Measurements from ENCODE around the gene YWHAQ. TPM values are rescaled to one million over a fixed set of nuclear protein-coding genes. Genes with fewer than 3 reads are reported as not detected.
"Not testable (repeated sequence)": the region's sequence is repeated elsewhere in the genome, so short reads cannot be mapped to it uniquely, and the experiment has no call there.

Gene YWHAQ
- polyA plus RNA-seq, 3 donors: 361 to 400 (median 373) TPM

DNA sequence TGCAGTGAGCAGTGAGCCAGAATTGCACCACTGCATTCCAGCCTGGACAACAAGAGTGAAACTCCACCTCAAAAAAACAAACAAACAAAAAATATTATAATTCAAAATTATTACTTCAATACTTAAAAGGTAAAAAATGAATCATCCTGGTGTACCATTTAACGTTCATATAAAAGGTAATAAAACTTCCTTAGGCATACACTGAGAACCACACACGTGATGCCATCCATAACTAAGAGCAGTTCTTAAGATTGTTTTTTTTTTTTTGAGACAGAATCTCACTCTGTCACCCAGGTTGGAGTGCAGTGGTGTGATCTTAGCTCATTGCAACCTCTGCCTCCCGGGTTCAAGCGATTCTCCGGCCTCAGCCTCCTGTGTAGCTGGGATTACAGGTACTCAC lies 29.4 kb downstream of the YWHAQ start:
- DNase-seq: no peak

DNA sequence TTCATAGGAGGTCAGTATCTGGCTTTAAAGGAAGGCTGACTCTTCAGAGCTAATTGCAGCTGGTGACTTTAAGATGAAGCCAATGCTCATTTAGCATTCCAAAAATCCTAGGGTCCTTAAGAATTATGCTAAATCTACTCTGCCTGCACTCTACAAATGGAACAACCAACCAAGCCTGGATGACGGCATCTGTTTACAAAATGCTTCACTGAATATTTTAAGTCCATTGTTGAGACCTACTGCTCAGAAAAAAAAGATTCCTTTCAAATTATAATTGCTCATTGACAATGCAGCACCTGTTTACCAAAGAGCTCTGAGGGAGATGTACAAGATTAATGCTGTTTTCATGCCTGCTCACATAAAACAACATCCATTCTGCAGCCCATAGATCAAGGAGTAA lies 31.4 kb downstream of the YWHAQ start:
- no peak for DNase-seq

DNA sequence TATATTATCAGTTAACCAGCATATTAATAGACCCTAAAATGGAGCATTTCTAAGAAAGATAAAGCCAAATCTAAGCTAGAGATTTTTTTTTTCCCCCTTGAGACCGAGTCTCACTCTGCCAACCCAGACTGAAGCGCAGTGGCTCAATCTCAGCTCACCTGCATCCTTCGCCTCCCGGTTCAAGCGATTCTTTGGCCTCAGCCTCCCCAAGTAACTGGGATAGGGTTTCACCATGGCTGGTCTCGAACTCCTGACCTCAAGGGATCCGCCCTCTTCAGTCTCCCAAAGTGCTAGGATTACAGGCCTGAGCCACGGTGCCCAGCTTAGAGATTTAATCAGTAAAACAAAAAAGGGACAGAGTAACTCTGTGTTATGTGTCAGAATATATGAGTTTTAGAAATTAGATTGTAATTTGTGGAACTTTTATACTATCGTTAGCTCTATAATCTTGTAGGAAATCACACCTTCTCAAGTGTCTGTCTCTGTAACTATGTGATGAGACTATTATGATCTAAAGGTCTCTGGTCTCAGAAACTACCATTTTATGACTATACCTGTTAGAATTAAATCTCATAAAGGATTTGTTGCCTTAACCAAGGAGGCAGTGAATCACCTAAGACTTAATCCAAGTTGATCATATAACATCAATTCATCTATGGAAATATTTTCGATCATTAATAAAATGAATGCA lies 34.0 kb downstream of the YWHAQ start:
- no peak for DNase-seq

DNA sequence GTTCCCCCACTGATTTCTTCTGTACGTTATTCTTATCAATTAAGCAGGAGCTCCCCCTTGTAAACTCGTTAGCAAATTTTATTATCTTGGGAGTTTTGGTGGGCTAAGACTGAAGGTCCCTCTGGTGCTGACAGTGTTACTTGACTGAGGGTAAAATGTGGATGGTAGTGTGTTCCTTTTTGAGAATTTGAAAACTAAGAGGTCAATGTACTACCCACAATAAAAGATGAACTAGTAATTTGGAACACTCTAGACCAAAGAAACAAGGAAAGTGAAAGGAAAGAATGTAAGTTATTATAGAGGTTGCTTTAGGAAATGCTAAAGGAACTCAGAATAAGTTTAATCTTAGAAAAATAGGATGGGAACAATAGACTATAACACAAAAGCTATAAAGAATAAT lies 35.1 kb downstream of the YWHAQ start:
- DNase-seq: no peak

DNA sequence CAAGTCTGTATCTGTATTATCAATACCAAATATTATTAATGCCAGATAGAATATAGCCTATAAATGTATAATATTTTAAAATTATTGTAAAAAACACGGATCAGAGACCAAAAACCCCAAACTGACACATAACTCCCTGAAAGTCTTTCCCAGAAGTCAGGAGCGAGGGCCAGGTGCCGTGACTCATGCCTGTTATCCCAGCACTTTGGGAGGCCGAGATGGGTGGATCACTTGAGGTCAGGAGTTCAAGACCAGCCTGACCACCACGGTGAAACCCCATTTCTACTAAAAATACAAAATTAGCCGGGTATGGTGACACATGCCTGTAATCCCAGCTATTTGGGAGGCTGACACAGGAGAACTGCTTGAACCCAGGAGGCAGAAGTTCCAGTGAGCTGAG lies 35.5 kb downstream of the YWHAQ start:
- not testable (repeated sequence) for DNase-seq

DNA sequence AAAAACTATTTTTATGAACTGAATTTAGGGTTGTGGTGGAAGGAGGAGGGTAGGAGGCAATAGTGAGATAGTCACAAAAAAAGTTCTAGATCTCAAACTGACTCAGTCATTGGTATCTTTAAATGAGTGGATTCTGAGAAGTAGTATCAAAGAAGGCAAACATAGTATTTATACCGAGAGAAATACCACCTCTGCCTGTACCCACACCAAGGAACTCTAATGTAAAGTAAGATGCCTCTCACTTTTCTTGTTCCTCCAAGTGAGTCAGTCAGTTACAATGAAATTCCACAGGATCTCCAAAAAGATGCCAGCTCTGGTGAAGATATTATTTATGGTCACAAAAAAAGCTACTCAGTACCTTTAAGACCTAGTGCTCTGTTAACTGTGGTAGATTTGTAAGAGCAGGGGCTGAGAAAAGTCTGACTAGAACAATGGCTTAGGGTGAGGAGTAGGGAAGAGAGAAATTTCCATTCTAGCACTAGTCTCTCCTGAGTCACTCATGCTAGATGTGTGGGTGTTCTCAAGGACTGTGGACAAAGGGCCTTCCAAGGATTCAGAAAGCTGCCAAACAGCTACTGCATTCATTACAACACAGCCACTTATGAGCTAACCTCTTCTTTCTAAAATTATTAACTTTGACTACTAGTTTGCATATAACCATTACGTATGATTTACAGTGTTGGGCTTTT lies 36.3 kb downstream of the YWHAQ start:
- DNase-seq: no peak

DNA sequence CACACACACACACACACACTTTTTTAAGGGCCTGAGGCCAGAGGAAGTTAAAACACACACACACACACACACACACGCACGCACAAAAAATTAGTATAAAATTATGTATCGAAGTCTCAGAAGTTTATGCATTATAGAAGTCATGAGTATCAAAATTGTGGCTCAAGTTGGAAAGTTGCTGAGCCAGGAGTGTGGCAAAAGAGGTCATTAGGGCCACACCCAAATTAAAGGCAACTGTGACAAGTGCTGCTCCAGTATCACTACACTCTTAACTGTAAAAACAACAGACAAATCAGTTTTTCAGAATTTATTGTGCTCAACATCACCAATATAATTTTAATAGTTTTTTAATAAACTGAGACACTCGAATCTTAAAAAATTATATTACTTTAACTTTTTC lies 36.9 kb downstream of the YWHAQ start:
- no peak for DNase-seq

DNA sequence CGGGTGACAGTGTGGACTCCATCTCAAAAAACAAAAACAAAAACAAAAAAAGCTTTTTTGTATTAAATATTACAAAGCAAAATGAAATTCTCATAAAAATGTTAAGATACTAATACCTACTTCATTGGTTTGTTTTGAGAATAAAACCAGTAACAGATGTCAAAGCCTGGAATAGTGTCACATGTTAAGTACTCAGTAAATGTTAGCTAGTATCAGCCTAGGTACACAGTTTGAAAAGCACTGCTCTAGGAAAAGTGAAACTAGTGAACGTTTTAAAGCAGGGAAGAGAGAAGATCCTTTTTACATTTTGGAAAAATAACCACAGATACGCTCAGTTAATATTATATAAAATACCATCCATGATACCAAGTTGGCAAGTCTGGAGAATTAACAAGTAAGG lies 38.1 kb downstream of the YWHAQ start:
- no peak for DNase-seq

DNA sequence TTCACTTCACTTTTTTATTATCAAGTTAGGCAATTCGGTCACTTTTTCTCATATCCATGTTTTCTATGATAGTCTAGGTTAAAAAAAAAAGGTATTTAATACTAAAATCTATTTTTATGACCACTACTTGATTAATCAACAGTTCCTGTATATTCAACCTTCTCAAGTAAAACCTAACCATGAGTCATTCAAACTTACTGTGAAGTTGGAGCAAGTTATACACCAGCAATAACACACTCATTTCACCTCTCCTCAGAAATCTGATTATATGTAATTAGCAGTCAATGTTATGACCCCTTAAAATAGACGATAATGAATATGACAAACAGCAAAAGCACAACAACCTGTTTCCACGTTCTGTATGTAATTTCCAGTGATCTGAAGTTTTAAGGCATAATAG lies 40.2 kb downstream of the YWHAQ start:
- DNase-seq: no peak

DNA sequence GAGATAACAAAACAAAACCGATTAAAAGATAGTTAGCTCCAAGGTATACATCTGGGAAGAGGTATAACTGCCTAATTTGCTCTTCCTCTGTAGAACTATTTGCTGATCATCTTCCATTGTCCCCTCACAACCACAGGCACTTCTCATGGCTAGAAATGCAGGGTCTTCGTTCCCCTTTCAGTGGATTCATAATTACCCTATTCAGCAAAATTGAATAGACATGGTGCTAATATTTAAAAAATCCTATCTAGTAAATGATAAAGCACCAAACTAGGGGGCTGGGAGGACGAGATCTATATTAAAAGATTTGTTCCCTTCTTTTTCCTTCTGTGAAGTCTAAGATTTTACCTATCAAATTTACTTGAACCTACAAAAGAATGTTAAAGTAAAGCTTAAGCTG lies 44.3 kb downstream of the YWHAQ start:
- DNase-seq: no peak

DNA sequence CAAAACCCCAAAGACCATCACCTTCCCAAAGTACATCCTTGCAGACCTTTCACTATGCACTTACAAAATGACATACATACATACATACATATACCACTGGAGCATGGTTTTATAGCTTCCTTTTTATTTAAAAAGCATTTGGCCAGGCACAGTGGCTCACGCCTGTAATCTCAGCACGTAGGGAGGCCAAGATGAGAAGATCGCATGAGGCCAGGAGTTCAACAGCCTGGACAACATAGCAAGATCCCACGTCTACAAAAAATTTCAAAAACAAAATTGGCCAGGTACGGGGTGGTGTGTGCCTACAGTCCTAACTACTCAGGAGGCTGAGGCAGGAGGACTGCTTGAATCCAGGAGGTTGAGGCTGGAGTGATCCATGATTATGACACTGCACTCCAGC lies 45.3 kb downstream of the YWHAQ start:
- no peak for DNase-seq

DNA sequence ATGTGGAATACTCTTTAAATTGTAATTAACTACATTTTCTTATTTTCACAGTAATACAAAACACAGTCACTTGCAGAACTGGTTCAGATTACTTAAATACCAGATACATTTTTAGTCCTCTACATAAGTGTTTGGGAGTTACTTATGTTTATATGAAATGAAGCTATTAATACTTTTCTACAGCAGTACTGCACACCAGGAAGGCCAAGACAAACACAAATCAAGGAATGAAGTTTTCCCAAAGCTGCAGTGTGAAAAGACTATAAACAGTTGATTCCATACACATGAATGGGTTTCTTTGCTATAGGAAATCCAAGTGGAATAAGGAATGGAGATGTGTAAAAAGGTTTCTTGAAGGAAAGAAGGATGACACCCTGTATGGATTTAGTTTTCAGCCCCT lies 45.9 kb downstream of the YWHAQ start:
- DNase-seq: not testable (repeated sequence)

DNA sequence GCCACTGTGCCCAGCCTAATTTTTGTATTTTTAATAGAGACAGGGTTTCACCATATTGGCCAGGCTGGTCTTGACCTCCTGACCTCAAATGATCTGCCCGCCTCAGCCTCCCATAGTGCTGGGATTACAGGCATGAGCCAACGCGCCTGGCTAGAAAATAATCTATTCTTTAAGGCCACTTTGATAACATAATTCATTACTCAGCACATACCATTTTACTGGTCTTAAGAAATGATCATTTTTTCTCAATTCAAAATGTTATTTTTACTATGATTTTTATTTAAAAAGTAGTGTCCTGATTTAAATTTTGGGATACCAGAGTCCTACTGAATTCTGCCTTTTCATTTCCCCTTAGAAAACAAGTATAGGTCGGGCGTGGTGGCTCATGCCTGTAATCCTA lies 48.2 kb downstream of the YWHAQ start:
- DNase-seq: no peak

DNA sequence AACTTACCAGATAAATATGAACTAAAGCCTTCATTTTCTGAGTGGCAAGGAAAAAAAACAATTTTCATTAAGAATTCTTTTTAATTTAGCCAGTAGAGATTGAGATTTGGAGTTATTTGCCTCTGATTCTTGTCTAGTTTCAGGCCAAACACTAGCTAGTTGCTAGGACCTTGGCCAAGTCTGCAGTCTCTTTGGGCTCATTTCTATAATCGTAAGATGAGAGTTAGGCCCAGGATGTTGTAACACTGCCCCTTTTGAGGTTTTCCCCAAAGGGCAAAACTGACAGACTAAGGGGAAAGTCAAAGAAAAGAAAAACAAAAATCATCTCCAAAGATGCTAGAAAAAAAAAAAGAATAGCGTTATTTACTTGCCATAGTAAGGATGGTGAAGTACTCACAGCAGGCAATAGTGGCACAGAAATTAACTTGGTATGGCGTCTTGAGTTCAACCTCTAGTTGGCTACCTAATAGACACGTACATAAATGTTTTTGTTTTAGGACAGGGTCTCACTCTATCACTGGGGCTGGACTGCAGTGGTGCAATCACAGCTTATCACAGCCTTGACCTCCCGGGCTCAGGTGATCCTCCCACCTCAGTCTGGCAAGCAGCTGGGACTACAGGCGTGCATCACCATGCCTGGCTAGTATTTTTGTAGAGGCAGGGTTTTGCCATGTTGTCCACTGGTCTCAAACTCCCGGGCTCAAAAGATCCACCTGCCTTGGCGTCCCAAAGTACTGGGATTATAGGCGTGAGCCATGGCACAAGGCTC lies 52.1 kb downstream of the YWHAQ start:
- DNase-seq: no peak

DNA sequence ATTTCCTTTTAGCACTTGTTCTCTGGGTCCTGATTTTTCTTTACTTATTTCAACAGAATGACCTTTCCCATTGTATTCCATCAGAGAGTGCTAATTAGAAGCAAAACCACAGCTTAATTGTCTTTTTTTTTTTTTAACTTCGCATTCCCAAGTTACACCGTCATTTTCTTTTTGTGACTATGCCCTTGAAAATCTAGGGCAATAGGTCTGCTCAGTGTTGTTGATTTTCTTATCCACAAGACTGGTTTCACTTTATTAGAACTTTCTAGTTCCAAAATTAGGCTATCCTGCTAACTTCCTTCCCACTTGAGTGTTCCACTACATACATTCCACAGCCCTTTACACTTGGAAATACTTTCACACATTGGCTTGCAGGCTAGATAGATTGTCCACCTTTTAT lies 56.5 kb downstream of the YWHAQ start:
- DNase-seq: no peak

DNA sequence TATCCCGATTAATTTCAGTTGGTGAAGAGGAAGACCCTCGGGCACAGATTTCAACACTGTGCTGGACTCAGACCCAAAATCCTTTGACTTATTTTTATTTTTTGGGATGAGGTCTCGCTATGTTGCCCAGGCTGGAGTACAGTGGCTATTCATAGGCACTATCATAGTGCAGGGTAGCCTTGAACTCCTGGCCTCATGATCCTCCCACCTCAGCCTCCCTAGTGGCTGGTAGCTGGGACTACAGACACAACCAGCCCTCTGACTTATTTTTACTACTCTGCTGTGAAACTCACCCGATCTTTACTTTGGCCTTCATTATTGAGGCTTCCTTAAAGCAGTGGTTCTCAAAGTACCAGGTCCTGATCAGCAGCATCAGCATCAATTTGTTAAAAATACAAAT lies 57.0 kb downstream of the YWHAQ start:
- DNase-seq: no peak

DNA sequence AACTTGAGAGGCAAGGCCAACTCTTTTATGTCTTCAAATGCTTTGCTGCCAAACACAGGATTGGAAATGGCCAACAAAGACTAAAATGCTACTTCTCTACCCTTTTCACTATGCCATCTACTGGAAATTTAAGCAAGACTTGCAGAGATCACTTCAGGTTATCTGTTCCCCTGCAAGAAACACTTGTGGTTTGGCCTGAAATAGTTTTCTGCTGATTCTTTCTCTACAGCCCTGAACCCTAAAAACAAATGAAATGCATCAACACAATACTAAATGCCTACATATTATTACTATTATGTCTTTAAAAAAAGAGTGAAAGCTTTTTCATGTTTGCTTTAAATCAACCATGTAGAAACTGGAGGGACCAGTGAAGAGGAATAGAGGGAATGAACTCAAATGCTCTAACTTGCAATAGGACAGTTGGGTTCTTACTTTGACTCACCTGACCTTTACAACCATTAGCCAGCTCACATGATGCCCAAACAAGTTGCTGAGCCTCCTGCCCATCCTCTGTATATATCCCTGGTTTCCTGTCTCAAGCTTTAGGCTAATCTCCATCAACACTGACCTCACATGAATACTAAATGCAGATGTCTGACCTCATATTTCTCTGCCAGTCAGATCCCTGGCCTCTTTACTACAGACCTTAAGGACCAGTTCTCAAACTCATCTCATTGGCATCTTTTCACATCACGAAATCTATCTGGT lies 57.6 kb downstream of the YWHAQ start:
- DNase-seq: no peak

DNA sequence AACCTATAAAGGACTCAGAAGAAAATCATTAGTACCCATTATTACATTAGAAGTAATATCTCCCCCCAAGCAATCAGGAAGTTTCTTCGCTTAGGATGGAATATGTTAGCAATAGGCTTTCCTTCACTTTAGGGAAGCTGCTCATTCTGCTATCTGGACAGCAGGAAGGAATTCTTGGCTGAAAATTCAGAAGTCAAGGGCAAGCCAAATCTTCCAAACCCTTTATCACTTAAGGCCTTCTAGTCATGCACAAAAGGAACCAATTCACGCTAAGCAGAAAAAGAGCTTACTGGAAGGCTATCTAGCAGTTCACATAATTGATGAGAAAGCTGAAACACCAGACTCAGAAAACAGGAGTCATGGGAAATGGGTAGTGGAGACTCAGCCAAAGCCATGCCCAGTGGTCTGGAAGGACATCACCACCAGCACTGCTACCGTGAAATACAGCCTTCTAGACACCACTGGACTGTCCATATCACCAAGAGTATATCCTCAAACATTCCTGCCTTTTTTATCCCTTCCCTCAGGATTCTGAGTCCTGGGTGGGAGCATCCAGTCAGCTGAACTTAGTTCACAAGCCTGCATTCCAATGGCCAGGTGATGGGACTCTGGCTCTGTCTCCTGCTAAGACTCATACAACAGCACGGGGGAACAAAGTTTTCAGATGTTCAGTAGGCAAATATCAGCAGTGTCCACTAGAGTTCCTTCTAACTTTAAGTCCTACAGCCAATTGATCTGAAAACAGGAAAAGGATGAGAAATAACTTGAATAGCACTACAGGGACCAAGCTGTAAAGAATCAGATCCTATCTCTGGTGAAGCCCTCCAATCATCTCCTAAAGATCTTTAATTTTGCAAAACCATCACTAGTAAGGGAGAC lies 60.4 kb downstream of the YWHAQ start:
- DNase-seq: no peak

DNA sequence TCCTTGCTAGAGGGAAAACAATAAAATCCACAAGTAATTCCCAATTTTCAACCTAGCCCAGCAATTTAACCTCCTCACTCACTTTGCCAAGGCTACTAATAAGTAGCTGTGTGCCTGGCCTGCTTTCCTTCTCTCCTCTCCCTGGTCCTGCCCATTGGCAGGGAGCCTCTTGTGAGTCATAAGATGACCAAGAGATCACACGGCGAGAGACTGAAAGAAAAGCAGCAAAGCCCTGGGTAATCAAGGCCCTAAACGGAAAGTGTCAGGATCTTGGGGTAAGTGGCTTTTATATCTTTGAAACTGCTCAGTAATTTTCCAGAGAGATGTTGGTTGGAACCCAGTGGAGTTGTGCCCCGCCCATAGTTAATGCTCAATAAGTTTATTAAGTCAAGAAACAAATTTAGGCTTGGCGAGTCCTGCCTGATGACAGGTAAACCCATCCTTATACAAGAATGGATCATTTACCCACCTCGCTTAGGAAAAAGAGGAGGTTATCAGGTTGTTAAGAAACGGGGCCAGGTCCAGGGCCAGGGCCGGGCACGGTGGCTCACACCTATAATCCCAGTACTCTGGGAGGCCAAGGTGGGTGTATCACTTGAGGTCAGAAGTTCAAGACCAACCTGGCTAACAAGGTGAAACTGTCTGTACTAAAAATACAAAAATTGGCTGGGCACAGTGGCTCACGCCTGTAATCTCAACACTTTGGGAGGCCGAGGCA lies 65.2 kb downstream of the YWHAQ start:
- DNase-seq: no peak

DNA sequence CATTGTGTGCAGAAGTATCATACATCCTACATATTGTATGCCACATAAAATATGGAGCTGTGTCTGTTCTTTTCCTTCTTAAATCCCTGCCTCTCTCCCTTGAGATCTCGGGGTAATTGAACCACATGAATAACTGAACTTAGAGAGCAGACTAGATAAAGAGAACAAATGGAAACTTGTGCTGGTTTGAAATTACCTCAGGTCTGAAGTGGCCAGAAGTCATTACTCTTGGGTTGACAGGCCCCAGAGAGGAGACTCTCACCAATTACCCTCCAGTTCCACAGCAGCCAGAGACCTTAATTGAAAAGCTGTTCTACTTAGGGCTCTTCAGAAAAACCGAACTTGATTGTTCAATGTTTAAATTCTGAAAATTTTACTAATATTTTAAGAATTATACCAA lies 70.2 kb downstream of the YWHAQ start:
- DNase-seq: no peak

DNA sequence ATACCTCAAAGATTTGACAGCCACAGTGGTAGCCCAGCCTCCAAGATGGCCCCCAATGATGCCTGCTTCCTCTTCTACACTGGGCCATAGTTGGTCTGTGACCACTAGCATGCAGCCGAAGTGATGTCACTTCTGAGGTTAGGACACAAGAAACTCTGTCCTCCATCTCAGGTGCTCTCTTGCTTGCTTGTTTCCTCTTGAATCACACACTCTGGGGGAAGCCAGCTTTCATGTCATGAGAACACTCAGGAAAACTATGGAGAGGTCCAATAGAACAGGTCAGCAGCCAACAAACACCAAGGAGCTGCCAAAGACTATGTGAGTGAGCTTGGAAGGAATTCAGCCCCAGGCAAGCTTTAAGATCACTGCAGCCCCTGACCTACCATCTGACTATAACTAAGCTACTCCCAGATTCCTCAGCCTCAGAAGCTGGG lies 71.8 kb downstream of the YWHAQ start:
- DNase-seq: no peak

All from renal pelvis (tissue), 4 donors.